Frontal cortex (tissue), 4 donors: ENCODE results near the gene TACC2. TPM values are rescaled to one million over a fixed set of nuclear protein-coding genes. Genes with fewer than 3 reads are reported as not detected.
A peak's percentile ranks its signal among the peaks of the same experiment; 100 is the strongest.

Experiments
- DNase-seq, 2 donors: peaks; one replicate each; pipeline ENCODE4 v3.0.0; 2012; ENCODE audit warnings: low spot score in 2 of 2
- FAIRE-seq: peaks from 2 replicates; lab custom pipeline; 2012; peaks lifted over from hg19 to GRCh38; lab: Jason Lieb, UNC
- total RNA-seq: library from RNA; depleted of rRNA; stranded (reverse); fragments of >200 nt; gene quantifications from one replicate; pipeline ENCODE4 v1.2.3, GENCODE V29; 2014
- donor health status: control.
- donor health status: control.
- donor health status: control.

Gene TACC2
- total RNA-seq, 1 donor from 2014 or later, result 14.7 TPM

- DNase-seq (no peak), FAIRE-seq (no peak)
Observed at GRCh38 chr10:122251459-122252255, 262.7 kb downstream of the TACC2 start.

- no peak for DNase-seq
Observed at GRCh38 chr10:122252805-122253204, 263.8 kb downstream of the TACC2 start.

GRCh38 chr10:122253605-122254004 is 264.6 kb downstream of the TACC2 start:
- FAIRE-seq (no peak), DNase-seq (no peak)

More at GRCh38 chr10:122252805-122253204, 263.8 kb downstream of the TACC2 start:
- no peak for FAIRE-seq

GRCh38 chr10:122254831-122255230 is 265.9 kb downstream of the TACC2 start:
- no peak for FAIRE-seq
- DNase-seq, result no peak

GRCh38 chr10:122255509-122256301 is 266.7 kb downstream of the TACC2 start:
- DNase-seq, result no peak
- no peak for FAIRE-seq

GRCh38 chr10:122257041-122257440 is 268.1 kb downstream of the TACC2 start:
- FAIRE-seq, result no peak
- DNase-seq, result no peak

GRCh38 chr10:122258136-122259074 is 269.4 kb downstream of the TACC2 start:
- DNase-seq, result no peak
- no peak for FAIRE-seq

- FAIRE-seq (no peak), DNase-seq (no peak)
Observed at GRCh38 chr10:122259075-122259466, 270.1 kb downstream of the TACC2 start.

- no peak for FAIRE-seq
- no peak for DNase-seq
Observed at GRCh38 chr10:122261584-122261983, 272.6 kb downstream of the TACC2 start.

- FAIRE-seq (no peak), DNase-seq (no peak)
Observed at GRCh38 chr10:122263971-122264370, 275.0 kb downstream of the TACC2 start.

- FAIRE-seq (no peak), DNase-seq (no peak)
Observed at GRCh38 chr10:122264436-122264835, 275.5 kb downstream of the TACC2 start.

- DNase-seq (no peak), FAIRE-seq (no peak)
Observed at GRCh38 chr10:122264931-122265330, 276.0 kb downstream of the TACC2 start.

GRCh38 chr10:122265896-122266295 is 276.9 kb downstream of the TACC2 start:
- FAIRE-seq (no peak), DNase-seq (no peak)

- DNase-seq, result peak; percentile 31 to 66
- no peak for FAIRE-seq
Observed at GRCh38 chr10:122267849-122268737, 279.1 kb downstream of the TACC2 start.

GRCh38 chr10:122269059-122269687 is 280.2 kb downstream of the TACC2 start:
- FAIRE-seq (no peak), DNase-seq (no peak)

GRCh38 chr10:122271076-122271475 is 282.1 kb downstream of the TACC2 start, which contains the start of gene BTBD16:
TSS of gene BTBD16 (plus strand) at chr10:122271296. CDS start at chr10:122275082, 3,786 bp downstream.
- DNase-seq, result no peak

GRCh38 chr10:122273966-122274545 is 285.1 kb downstream of the TACC2 start:
- no peak for FAIRE-seq
- DNase-seq, result no peak

More at GRCh38 chr10:122271076-122271475, 282.1 kb downstream of the TACC2 start, which contains the start of gene BTBD16:
- no peak for FAIRE-seq

- DNase-seq (no peak), FAIRE-seq (no peak)
Observed at GRCh38 chr10:122276611-122277208, 287.7 kb downstream of the TACC2 start.
